OCI-LY1 (cell line): ENCODE results near the gene DPH2.

Experiments
- CTCF ChIP-seq: fragments of 200-600 bp; sonication (generic), shearing (Covaris generic); IDR thresholded peaks from 2 replicates; pipeline ENCODE4 v1.5.1; 2017; ENCODE audit warnings: mild to moderate bottlenecking, antibody characterized with exemption, low read length, moderate library complexity, mixed read lengths
- EZH2 ChIP-seq: fragments of 200-600 bp; sonication (generic), shearing (Covaris generic); IDR thresholded peaks from 2 replicates; pipeline ENCODE4 v1.8.0; 2017; ENCODE audit warnings: borderline replicate concordance, mixed run types, mild to moderate bottlenecking, antibody characterized with exemption, low read length, moderate library complexity, mixed read lengths

GRCh38 chr1:43974443-43975248 lies 4.8 kb downstream of the DPH2 start, which contains the start of gene ATP6V0B:
- no peak for TF ChIP-seq EZH2
- peak; percentile 3; the same call in 1 of the 2 replicates for TF ChIP-seq CTCF
